Measurements from ENCODE around the gene PCYT1A. TPM values are rescaled to one million over a fixed set of nuclear protein-coding genes. Genes with fewer than 3 reads are reported as not detected.

PCYT1A gene
- polyA plus RNA-seq, 5 donors, result 35.1 to 40.9 (median 40.4) TPM

- no peak for DNase-seq
Measured at GRCh38 chr3:196238612-196239560, 48.6 kb downstream of the PCYT1A start.

GRCh38 chr3:196237203-196237602 is 50.3 kb downstream of the PCYT1A start:
- no peak for DNase-seq

- no peak for DNase-seq
Measured at GRCh38 chr3:196236223-196236622, 51.3 kb downstream of the PCYT1A start.

GRCh38 chr3:196235452-196236122 is 51.9 kb downstream of the PCYT1A start:
- DNase-seq, result no peak

GRCh38 chr3:196232882-196233251 is 54.7 kb downstream of the PCYT1A start:
- DNase-seq, result no peak

DNA sequence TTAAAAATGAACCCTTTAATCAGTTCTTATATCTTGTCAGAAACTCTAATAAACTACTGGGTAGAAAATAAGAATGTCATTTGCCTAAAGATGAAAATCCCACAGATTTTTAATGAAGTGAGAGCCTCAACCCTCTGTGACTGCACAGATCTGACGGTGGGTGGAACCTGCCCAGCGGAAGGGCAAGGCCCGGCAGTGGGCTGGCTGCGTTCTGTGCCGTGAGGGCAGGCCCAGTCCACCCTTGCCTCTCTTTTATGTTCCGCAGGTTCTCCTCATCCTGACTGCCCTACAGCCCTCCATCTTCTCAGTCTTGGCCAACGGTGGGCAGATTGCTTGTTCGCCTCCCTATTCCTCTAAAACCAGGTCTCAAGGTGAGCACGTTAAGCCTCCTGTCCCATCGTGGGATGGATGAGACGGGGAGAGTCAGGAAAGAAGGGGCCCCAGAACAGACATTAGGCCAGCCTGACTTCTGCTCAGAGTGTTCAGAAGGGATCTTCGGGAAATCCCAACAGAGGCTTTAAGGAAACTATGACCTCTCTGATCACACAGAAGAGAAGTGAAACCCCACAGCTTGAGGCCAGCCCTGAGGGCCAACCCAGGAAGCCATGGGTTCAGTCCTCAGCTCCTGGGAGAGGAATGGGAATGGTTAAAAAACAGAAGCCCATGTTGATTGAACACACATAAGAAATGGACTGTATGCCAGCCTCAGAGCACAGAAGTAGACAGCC is 55.2 kb downstream of the PCYT1A start:
- no peak for DNase-seq

DNA sequence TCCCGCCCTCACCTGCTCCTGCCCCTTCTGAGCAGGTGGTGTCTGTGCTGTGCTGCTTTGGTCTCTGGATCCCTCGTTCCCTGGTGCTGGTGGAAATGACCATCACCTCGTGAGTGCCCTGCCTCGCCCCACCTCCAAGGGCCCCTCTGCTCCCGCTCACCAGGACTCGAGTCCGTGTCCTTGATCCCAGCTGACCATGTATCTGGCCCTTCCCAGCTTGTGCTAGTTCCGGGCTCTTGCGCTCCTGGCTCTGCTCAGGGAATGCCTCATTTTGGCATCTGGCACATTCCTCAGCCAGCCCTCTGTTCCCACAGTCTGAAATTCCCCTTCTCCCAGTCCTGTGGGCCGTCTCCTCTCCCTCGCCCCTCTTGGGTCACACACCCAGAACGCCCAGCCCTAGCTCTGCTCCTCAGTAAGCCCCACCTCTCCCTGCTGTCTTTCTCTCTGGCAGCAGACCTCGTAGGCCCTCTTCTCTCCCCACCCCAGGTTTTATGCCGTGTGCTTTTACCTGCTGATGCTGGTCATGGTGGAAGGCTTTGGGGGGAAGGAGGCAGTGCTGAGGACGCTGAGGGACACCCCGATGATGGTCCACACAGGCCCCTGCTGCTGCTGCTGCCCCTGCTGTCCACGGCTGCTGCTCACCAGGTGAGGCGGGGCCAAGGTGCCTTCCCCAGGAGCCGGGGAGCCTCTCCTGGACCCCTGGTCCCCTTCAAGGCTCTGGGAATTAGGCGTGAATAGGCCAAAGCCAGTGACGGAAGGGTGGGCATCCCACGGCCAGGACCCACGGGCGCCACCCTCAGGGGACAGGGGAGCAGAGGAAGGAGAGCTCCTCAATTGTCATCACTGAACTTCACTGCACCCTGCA is 59.7 kb downstream of the PCYT1A start:
- no peak for DNase-seq

DNA sequence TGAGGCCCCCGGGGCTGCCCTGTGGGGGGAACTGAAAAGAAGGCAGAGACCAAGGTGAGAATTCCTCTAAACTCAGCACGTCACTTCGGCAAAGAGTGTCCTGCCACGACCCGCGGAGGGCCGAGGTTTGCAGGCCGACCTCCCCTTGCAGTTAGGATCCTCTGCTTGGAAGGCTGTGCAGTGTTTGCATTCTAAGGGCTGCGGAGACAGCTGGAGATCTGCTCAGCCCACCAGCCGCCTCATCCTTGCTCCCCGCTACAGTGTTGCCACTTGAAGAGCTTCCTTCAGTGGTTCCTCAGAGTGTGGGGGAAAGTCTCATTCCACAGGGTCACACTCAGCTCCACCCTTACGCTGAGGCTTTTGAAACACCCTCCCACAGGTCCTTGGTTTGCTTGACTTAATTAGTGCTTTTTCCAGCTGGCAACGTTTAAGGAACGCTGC is 60.4 kb downstream of the PCYT1A start:
- DNase-seq, result no peak

GRCh38 chr3:196225763-196226364 is 61.7 kb downstream of the PCYT1A start:
- no peak for DNase-seq

DNA sequence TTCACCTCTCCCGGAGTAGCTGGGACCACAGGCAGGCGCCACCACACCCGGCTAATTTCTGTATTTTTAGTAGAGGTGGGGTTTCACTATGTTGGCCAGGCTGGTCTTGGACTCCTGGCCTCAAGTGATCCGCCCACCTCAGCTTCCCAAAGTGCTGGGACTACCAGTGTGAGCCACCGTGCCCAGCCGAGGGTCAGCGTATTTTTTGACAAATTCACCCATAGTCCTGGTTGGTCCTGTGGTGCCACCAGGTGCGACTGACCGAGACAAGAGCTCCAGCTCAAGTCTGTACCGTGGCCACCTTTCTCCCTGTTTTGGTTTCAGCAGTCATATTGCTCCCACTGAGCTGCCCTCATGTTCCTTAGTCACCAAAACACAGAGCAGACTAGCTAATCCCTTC is 62.4 kb downstream of the PCYT1A start:
- DNase-seq, result no peak

DNA sequence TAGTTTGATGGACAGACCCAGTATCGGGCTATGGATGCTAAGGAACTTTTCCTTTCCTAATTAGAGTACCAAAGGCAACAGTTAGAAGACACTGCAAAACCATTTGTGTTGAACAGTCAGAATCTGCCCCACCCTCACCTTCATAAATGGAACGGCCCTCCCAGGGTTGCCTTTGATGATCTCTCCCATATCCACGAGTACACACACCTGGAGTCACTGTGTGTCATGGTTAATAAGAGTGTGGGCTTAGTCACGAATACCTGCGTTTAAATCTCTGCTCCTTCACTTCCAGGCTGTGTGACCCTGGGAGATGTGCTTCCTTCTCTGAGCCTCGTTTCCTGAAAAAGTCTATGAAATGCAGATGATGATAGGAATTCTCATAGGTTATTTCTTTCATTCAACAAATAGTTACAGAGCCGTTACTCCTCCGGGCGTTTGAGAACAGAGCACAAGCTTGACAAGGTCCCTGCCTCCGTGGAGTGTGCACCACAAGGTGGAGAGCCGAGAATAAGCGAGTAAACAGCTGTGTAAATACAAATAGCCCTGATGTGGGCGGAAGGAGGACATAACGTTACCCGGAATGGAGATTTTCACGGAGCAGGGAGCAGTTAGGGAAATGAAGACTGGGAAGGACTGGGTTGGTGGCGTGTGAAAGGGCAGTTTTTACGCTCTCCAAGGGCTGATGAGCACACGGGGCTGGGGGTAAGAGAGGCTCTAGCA is 64.5 kb downstream of the PCYT1A start:
- no peak for DNase-seq

GRCh38 chr3:196220991-196221390 is 66.5 kb downstream of the PCYT1A start:
- no peak for DNase-seq

DNA sequence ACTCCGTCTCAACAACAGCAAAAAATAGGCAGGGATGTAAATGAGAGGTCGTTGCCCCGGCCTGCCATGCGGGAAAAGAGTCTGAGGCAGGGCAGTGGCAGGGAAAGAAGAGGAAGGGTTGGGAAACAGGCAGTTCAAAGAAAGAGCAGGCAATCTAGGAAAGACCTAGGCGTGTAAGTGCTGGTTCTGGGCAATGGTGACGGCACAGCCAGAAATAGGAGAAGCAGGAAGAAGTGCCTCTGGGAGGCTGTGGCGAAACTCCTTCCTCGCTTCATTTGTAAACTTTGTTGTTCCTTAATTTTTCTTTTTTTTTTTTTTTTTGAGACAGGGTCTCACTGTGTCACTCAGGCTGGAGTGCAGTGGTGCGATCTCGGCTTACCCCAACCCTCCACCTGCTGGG is 66.9 kb downstream of the PCYT1A start:
- DNase-seq, result no peak

DNA sequence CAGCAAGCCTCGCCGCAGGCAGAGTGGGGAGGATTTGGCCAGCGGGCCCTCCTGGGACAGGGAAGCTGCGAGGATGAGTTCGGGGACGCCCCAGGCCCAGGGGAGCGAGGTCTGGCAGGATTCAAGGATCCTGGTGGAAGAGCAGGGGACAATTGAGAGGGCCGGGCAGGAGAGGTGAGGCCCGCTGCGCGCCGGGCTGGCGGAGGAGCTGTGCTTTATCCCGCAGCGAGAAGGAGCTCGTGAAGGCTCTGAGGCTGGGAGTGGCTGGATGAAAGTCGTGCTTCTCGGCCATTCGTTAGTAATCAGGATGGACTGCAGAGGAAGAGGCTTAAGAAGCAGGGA is 67.6 kb downstream of the PCYT1A start:
- no peak for DNase-seq

- peak; percentile 55 to 62 for DNase-seq
Measured at GRCh38 chr3:196219194-196219969, 68.1 kb downstream of the PCYT1A start.

GRCh38 chr3:196218155-196218712 is 69.3 kb downstream of the PCYT1A start:
- DNase-seq, result no peak

DNA sequence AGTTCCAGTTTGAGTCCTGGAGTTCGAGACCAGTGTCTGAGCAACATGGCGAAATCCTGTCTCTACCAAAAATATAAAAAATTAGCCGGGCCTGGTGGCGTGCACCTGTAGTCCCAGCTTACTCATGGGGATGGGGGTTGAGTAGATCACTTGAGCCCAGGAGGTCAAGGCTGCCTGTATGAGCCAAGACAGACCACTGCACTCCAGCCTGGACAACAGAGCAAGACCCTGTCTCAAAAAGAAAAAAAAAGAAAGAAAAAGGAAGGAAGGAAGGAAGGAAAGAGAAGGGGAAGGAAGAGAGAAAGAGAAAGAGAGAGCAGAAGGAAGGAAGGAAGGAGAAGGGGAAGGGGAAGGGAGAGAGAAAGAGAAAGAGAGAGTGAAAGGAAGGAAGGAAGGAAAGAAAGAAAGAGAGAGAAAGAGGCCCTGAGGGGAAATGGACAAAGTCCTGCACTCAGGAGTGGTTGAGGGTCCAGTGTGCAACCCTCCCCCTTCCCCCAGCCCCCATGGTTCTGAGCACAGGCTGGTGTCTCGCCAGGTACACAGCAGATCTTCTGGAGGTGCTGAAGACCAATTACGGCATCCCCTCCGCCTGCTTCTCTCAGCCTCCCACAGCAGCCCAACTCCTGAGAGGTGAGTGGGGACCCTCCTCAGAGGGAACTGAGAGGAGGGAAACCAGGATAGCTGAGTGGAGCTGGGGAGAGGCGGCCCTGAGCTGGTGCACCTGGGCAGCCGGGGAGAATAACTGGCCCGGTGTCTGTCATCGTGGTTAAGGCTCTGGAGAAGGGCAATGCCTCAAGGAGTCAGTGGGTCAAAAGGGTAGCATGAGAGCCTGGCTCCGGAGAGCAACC is 70.0 kb downstream of the PCYT1A start:
- DNase-seq, result no peak

DNA sequence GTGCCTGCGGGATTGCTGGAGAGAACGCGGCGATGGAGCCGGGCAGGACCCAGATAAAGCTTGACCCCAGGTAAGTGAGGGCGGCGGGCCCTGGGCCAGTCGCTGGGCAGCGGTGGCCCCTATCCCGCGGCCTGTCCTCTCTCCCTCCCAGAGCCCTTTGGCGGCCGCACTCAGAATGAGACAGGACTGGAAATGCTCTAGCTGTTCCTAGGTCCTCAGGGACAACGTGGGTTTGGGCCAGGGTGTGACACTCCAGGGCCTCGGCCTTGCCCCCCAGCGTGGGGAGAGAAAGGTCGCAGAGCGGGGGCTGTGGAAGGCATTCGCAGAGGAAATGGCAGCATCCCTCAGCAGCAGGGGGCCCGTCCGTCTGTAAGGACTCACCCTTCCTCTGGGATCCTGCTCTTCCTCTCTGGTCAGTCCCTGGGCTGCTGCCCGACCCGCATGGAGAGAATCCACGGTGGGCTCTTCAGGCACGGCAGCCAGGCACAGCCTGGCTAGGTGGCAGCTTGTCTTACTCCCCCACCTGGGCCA is 70.8 kb downstream of the PCYT1A start:
- DNase-seq, result no peak

Data from right lung (tissue), 5 donors.